T-helper 17 cell (primary cell): ENCODE measurements around the gene OR2AG2. TPM values are rescaled to one million over a fixed set of nuclear protein-coding genes. Genes with fewer than 3 reads are reported as not detected.
A peak's percentile ranks its signal among the peaks of the same experiment; 100 is the strongest.
"Not testable (repeated sequence)": the region's sequence is repeated elsewhere in the genome, so short reads cannot be mapped to it uniquely, and the experiment has no call there.

Experiments used
- ATAC-seq: fragments of 150-1000 bp; cut with Tn5 transposase; 2 replicates; pipeline ENCODE4 v1.10.0; 2021; ENCODE audit warnings: mild to moderate bottlenecking, moderate library complexity
- DNase-seq, 3 donors: peaks; one replicate each; pipeline versions ENCODE4 v3.0.0 to v3.0.0-alpha.2; 2020 to 2021
- H3K9me3 ChIP-seq: one replicate; pipeline ENCODE4 v1.7.0; 2013; ENCODE audit warnings: low read length, mild to moderate bottlenecking; ENCODE audit not compliant: control insufficient read depth, poor library complexity, severe bottlenecking
- H3K27ac Mint-ChIP-seq: one replicate; pipeline ENCODE4 v1.8.0; 2022; ENCODE audit warnings: mild to moderate bottlenecking, moderate library complexity, mixed read lengths
- H3K27me3 Mint-ChIP-seq: one replicate; pipeline ENCODE4 v1.8.0; 2022; ENCODE audit warnings: mixed read lengths
- H3K36me3 Mint-ChIP-seq: one replicate; pipeline ENCODE4 v1.8.0; 2022; ENCODE audit warnings: low read depth, mixed read lengths
- H3K4me1 Mint-ChIP-seq: one replicate; pipeline ENCODE4 v1.8.0; 2022; ENCODE audit warnings: mild to moderate bottlenecking, mixed read lengths
- H3K4me3 Mint-ChIP-seq: one replicate; pipeline ENCODE4 v1.8.0; 2022; ENCODE audit warnings: mild to moderate bottlenecking, moderate library complexity, mixed read lengths
- total RNA-seq, 4 donors: library from RNA in 2 of 4; stranded (reverse) in 2 of 4; gene quantifications; one replicate each; pipeline ENCODE4 v1.2.3 and lab custom pipeline; 2022 to 2026

Gene OR2AG2, protein sequence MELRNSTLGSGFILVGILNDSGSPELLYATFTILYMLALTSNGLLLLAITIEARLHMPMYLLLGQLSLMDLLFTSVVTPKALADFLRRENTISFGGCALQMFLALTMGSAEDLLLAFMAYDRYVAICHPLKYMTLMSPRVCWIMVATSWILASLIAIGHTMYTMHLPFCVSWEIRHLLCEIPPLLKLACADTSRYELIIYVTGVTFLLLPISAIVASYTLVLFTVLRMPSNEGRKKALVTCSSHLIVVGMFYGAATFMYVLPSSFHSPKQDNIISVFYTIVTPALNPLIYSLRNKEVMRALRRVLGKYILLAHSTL
- total RNA-seq (not detected), total RNA-seq (lab: John Stamatoyannopoulos, UW) (0 reads per million in 2 donors)

DNA sequence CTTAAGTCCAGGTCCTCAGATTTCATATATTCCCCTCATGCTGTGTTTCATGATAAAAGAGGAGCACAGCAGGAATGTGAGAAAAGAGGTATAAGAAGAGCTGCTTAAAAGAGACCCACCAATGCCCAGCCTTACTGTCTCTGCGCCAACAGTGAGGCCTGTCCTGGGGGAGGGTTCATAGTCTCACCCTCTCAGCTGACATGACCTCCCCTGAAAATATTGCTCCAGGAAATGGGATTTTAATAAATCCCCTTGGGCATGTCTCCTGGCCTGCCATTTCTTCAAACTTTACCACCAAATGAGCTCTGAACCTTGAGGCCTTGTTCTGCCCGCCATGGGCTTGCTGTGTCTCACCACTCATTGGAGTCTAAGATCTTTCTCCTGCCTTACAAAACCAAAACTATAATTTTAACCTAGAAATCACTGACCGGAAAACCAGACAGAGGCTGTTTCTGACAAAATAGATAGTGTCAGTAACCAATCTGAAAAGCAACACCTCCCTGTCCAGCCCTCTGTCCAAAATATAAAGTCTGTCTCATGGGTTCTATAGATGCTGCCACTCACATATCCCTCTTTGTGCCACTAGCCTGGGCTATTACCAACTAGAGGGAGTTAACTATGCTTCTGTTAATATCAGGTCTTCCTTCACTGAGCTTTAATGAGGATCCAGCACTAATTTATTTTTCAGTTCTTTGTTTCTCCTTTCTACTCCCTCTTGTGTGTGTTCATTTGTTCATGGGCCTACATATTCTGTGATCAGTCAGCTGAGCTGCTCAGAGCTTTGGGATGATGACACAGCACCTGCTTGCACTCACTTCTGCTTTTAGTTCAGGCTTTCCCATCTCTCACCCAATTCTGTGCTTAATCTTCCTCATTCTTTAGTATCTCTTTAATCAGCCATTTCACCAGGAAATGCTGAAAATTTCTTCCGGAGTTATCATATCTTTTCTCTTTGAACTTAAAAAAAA is at the start of gene OR2AG2:
Gene OR2AG2 (minus strand): TSS at position 51 of the 968 bp plus-strand sequence. CDS start 3,019 bp downstream, outside the sequence.
- Mint-ChIP-seq H3K36me3 (no peaks in the 10 kb centered on the region), H3K4me3 (no peak within 1 kb of the TSS), H3K27me3 (peaks cover 18% of the 10 kb centered on the region), H3K27ac (no peak within 1 kb of the TSS), H3K4me1 (no peaks in the 10 kb centered on the region)
- DNase-seq (no peak), ATAC-seq (peak; percentile 42)
- no peaks in the 10 kb centered on the region for H3K9me3 ChIP-seq

DNA sequence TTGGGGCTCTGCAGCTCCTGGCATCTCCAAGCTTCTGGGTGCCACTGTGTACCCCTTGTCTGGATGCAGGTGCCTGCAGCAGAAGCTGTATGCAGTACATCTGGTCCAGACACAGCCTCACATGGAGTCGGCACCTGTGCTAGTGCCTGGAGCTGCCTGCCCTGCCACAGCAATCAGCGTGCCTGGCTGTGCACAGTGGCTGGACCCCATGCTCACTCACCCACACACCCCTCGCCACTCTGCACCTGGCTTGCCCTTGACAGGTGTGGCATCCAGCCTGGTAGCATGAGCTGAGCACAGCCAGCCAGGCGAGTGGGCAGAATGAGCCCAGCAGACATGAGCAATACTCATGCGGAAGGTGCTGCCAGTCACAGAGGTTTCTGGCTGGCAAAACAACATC is 47.2 kb upstream of the OR2AG2 start:
- peaks cover 43% of the 10 kb centered on the region for H3K27me3 Mint-ChIP-seq
- no peak for DNase-seq
- no peak overlapping the region for H3K4me3 Mint-ChIP-seq
- no peak for ATAC-seq
- no peaks in the 10 kb centered on the region for H3K36me3 Mint-ChIP-seq
- no peaks in the 10 kb centered on the region for H3K4me1 Mint-ChIP-seq
- no peak overlapping the region for H3K27ac Mint-ChIP-seq
- H3K9me3 ChIP-seq, result no peaks in the 10 kb centered on the region

DNA sequence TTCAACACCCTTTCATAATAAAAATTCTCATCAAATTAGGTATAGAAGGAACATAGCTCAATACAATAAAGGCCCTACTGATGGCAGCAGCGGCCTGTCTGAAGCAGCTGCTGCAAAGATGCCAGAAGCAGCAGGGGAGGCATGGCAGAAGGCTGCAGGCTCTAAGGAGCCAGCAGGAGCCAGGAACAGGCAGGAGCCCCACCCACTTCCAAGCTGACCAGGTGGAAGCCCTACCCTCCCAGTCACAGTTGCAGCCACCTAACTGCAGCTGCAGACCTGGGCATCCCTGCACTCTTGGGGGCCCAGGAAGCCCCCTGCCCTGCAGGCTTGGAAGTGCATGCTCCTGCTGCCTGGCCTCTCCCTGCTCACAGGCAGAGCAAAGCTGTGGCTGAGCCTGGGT is 45.9 kb upstream of the OR2AG2 start:
- peaks cover 44% of the 10 kb centered on the region for H3K27me3 Mint-ChIP-seq
- DNase-seq, result no peak

DNA sequence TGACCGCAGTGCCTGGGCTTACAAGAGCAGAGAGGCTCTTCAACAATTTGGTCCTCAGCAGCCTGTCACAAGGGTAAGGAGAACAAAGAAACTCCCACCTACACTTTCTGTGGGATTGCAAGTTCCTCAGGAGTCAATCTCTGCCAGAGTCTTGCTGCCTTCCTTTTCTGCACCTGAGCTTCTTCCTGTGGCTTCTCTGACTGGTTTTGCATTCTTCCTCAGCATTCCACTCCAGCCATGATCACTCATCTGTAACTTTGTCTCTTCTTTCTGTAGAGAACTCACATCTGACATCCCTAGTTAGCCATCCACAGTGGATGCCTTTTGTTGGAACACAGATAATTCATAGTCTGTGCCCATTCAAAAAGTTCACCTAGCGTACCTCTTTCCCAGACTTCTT is 41.9 kb upstream of the OR2AG2 start:
- no peak overlapping the region for H3K27ac Mint-ChIP-seq

More for the DNA sequence above, 45.9 kb upstream of the OR2AG2 start:
- H3K9me3 ChIP-seq, result no peaks in the 10 kb centered on the region
- H3K36me3 Mint-ChIP-seq, result no peaks in the 10 kb centered on the region
- H3K27ac Mint-ChIP-seq, result no peak overlapping the region
- no peak overlapping the region for H3K4me3 Mint-ChIP-seq
- no peak for ATAC-seq
- peaks cover 2% of the 10 kb centered on the region for H3K4me1 Mint-ChIP-seq

DNA sequence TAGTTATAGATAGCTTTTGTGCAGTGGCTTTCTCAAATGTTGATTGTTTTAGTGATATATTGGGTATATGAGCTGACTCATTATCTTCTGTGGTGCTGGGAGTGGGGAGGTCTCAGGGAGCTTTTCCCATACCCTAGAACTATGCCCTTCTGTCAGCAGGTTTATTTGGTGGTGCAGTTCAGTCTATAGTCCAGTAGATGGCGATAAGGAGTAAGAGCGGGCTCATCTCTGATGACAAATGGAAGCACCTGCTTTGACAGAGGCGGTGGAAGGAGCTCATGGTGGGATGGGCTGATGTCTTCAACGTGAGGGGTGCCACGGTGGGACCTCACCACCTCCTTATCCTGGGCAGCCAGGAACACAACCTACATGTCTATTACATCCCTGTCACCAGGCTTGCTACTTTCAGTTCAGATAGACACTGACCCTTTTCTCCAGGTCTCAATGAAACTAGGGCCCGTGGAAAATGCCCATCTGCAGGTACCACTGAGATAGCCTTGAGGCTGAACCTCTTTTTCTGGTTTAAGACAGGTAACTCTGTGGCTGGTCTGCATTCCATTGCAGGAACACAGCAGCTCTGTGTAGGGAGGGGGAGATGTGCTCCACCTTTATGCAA is 40.7 kb upstream of the OR2AG2 start:
- no peaks in the 10 kb centered on the region for H3K36me3 Mint-ChIP-seq
- ATAC-seq, result peak; percentile 94

More for the DNA sequence above, 41.9 kb upstream of the OR2AG2 start:
- H3K9me3 ChIP-seq, result no peaks in the 10 kb centered on the region
- ATAC-seq (no peak), DNase-seq (no peak)
- Mint-ChIP-seq H3K27me3 (peaks cover 56% of the 10 kb centered on the region), H3K4me3 (no peak overlapping the region), H3K4me1 (peaks cover 5% of the 10 kb centered on the region), H3K36me3 (no peaks in the 10 kb centered on the region)

DNA sequence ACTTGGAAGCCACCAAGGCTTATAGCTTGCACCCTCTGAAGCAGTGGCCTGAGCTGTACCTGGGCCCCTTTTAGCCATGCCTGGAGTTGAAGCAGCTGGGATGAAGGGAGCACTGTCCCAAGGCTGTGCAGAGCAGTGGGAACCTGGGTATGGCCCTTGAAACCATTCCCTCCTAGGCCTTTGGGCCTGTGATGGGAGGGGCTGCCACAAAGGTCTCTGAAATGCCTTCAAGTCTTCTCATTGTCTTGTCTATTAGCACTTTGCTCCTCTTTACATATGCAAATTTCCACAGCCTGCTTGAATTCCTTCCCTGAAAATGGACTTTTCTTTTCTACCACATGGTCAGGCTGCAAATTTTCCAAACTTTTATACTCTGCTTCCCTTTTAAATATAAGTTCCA is 29.3 kb upstream of the OR2AG2 start:
- H3K36me3 Mint-ChIP-seq, H3K27ac Mint-ChIP-seq, ATAC-seq, DNase-seq, H3K4me1 Mint-ChIP-seq, H3K4me3 Mint-ChIP-seq, H3K9me3 ChIP-seq, H3K27me3 Mint-ChIP-seq: not testable (repeated sequence)

More for the DNA sequence above, 40.7 kb upstream of the OR2AG2 start:
- no peak overlapping the region for H3K27ac Mint-ChIP-seq
- H3K4me3 Mint-ChIP-seq, result no peak overlapping the region
- DNase-seq, result peak in 1 of 3 donors; percentile 18
- H3K4me1 Mint-ChIP-seq, result peaks cover 5% of the 10 kb centered on the region
- H3K27me3 Mint-ChIP-seq, result peaks cover 62% of the 10 kb centered on the region
- no peaks in the 10 kb centered on the region for H3K9me3 ChIP-seq

DNA sequence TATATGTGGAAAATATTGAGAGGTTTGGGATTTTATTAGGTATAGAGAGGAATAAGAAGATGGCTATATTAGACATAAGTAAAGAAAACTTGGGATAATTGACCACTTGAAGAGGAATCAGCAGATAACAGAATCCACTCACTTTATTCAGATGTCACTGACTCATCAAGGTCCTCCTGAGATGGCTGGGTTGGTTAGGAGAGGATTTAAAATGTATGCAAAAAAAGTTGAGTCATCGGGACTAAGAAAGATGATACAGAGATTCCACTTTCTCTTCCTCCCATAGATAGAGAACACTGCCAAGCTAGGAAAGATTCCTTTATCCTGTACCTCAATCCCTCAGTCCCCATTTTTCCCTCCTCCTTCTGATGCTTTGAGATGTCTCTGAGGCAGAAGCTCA is 27.6 kb upstream of the OR2AG2 start, which contains the start of gene OR6A2:
Gene OR6A2 (minus strand): TSS at position 288 of the 400 bp plus-strand sequence. CDS start 3,981 bp downstream, outside the sequence.
- peaks cover 9% of the 10 kb centered on the region for H3K9me3 ChIP-seq
- H3K27me3 Mint-ChIP-seq, result no peaks in the 10 kb centered on the region
- DNase-seq (no peak), ATAC-seq (no peak)
- H3K4me3 Mint-ChIP-seq, result no peak within 1 kb of the TSS
- peaks cover 2% of the 10 kb centered on the region for H3K36me3 Mint-ChIP-seq
- no peak within 1 kb of the TSS for H3K27ac Mint-ChIP-seq
- no peaks in the 10 kb centered on the region for H3K4me1 Mint-ChIP-seq

DNA sequence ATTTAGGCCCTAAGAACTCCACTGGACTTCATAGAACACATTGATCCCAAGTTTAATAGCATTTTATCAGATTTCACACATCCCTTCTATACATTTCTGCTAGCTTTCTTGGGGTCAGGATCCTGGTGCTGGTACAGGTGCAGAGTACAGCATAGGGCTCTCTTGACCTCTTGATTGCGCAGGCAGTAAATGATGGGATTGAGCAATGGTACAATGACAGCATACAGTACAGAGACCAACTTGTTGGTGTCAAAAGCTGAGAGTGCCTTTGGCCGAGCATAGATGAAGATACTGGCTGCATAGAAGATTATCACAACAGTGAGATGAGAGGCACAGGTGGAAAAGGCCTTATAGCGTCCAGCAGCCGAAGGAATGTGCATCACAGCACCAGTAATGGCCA is 22.9 kb upstream of the OR2AG2 start:
- H3K9me3 ChIP-seq, result no peaks in the 10 kb centered on the region
- Mint-ChIP-seq H3K4me1 (no peaks in the 10 kb centered on the region), H3K4me3 (no peak overlapping the region), H3K27ac (no peak overlapping the region), H3K36me3 (no peaks in the 10 kb centered on the region), H3K27me3 (peaks cover 6% of the 10 kb centered on the region)
- ATAC-seq (no peak), DNase-seq (no peak)

DNA sequence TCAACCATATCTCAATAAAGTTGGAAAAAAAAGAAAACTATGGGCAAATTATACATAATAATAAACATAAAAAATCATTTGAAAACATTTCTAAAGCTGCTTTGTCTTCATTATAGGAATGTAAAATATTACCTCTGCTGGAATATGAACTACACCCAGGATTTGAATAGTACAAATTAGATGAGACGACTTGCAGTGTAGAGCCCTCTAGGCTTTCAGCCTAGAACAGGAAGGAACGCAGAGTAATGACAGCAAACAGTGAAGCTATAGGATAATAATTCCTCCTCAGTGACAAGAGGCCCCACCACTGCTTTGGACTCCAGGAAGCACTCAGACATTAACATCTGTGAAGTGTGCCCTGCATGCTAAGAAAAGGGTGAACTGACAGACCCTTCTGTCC is 18.8 kb upstream of the OR2AG2 start:
- no peak overlapping the region for H3K27ac Mint-ChIP-seq
- H3K36me3 Mint-ChIP-seq, result no peaks in the 10 kb centered on the region
- no peak overlapping the region for H3K4me3 Mint-ChIP-seq
- DNase-seq (no peak), ATAC-seq (no peak)
- no peaks in the 10 kb centered on the region for H3K4me1 Mint-ChIP-seq
- H3K9me3 ChIP-seq, result no peaks in the 10 kb centered on the region
- H3K27me3 Mint-ChIP-seq, result peaks cover 22% of the 10 kb centered on the region

DNA sequence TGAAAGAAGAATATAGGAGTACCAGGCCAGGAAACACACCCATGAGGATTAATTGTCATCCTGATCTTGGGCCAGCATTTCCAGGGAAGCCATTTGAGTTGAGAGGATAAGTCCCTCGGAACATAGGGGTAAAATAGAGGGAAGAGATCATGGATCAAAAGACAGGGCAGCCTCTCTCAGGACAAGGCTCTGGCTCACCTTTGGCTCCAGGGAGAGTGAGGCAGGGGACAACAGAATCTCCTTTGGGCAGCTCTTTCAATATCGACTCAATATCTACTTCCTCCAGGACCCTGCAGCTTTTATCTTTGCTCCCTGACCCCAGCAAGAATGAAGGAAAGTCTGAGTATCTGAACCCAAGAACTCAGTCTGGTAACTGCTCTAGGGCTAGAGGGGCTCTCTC is 10.9 kb upstream of the OR2AG2 start, which contains the start of gene OR2AG1:
Gene OR2AG1 (plus strand): TSS at position 301 of the 400 bp plus-strand sequence. CDS start 2,018 bp downstream, outside the sequence.
- H3K27me3 Mint-ChIP-seq, result peaks cover 52% of the 10 kb centered on the region
- DNase-seq, result no peak
- no peaks in the 10 kb centered on the region for H3K4me1 Mint-ChIP-seq
- ATAC-seq, result no peak
- H3K36me3 Mint-ChIP-seq, result peaks cover 4% of the 10 kb centered on the region
- H3K4me3 Mint-ChIP-seq, result no peak within 1 kb of the TSS
- H3K27ac Mint-ChIP-seq, result no peak within 1 kb of the TSS
- H3K9me3 ChIP-seq, result no peaks in the 10 kb centered on the region

DNA sequence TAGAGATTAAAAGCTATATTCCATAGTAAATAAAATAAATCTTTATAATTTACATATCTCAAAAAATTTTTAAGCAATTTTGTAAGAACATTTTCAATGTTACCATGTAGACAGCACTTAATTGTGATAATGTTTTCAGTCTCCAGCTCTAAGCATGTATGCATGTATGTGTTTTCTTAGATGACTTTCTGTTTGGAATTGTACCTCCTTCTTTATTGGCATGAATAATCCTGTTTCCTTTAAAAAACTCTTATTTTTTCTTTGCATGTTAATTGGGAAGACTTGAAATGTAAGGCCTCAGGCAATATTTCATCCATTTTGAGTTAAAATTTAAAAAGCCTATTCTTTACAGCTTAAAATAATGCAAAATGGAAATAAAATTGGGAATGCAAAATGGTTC is 9.1 kb upstream of the OR2AG2 start:
- H3K36me3 Mint-ChIP-seq, result peaks cover 4% of the 10 kb centered on the region
- no peak overlapping the region for H3K4me3 Mint-ChIP-seq
- H3K27me3 Mint-ChIP-seq, result peaks cover 50% of the 10 kb centered on the region
- no peak overlapping the region for H3K27ac Mint-ChIP-seq
- H3K9me3 ChIP-seq, result no peaks in the 10 kb centered on the region
- no peaks in the 10 kb centered on the region for H3K4me1 Mint-ChIP-seq
- ATAC-seq, result no peak
- DNase-seq, result no peak

DNA sequence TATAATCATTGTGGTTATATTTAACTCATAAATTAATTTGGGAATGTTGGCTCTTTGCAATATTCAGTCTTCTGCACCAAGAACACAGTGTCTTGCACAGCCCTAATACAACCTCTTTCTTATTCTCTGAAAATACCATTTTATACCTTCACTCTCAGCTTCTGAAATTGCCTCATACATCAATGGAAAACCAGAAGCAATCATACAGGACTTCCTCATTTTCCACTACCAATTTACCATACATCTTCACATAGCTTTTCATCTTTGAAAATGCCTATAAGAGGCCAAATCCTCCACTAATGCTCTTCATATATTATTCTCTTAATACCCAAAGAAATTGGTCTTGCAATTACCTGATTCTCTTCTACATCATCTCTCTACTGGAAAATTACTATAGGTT is 6.7 kb upstream of the OR2AG2 start:
- H3K27me3 Mint-ChIP-seq, result peaks cover 36% of the 10 kb centered on the region
- H3K36me3 Mint-ChIP-seq, result peaks cover 4% of the 10 kb centered on the region
- no peak for DNase-seq
- no peaks in the 10 kb centered on the region for H3K9me3 ChIP-seq
- no peak overlapping the region for H3K4me3 Mint-ChIP-seq
- no peak for ATAC-seq
- no peak overlapping the region for H3K27ac Mint-ChIP-seq
- H3K4me1 Mint-ChIP-seq, result no peaks in the 10 kb centered on the region
